ENCODE results near the gene NFATC1.

- TF ChIP-seq CTCF (IDR thresholded peaks at IDR 0.05) (no peak), POLR2A (IDR thresholded peaks at IDR 0.05) (no peak)
Observed at GRCh38 chr18:79469309-79469708, 73.6 kb downstream of the NFATC1 start.

Measured in ovary (tissue), 3 donors.